H7 (cell line): ENCODE data around the gene EXOSC6. TPM values are rescaled to one million over a fixed set of nuclear protein-coding genes. Genes with fewer than 3 reads are reported as not detected.
"Not testable (repeated sequence)": the region's sequence is repeated elsewhere in the genome, so short reads cannot be mapped to it uniquely, and the experiment has no call there.

Experiments
- DNase-seq: peaks from one replicate; pipeline ENCODE4 v3.0.0; 2012
- H3K27me3 ChIP-seq: 2 replicates; pipeline ENCODE4 v1.6.0; 2011; ENCODE audit warnings: mild to moderate bottlenecking, low read length; ENCODE audit not compliant: control insufficient read depth, insufficient read depth
- H3K36me3 ChIP-seq: replicated peaks from 2 replicates; pipeline ENCODE4 v1.5.1; 2011; ENCODE audit warnings: low read length; ENCODE audit not compliant: control insufficient read depth, insufficient read depth
- H3K4me3 ChIP-seq: 2 replicates; pipeline ENCODE4 v1.5.1; 2011; ENCODE audit warnings: low read depth, mild to moderate bottlenecking, control low read depth, low read length, moderate library complexity; ENCODE audit not compliant: insufficient read depth
- total RNA-seq: library from RNA; depleted of rRNA; stranded (reverse); fragments of >200 nt; shearing (Covaris generic); gene quantifications from 2 replicates; pipeline ENCODE4 v1.2.3, GENCODE V29; 2014; rRNA removed

The EXOSC6 gene
- 17.6 and 18.4 TPM in 2 replicates for total RNA-seq

GRCh38 chr16:70251629-70252354, at the start of gene EXOSC6:
EXOSC6 (minus strand) TSS chr16:70251940; CDS start chr16:70251900, 40 bp downstream.
- peak; percentile 96 for DNase-seq
- Histone ChIP-seq H3K27me3 (no peaks in the 10 kb centered on the region), H3K36me3 (peaks cover 42% of the 10 kb centered on the region), H3K4me3 (peak within 1 kb of the TSS; percentile 75)

GRCh38 chr16:70301121-70301520, 49.4 kb upstream of the EXOSC6 start:
- no peak for DNase-seq
- Histone ChIP-seq H3K36me3 (no peaks in the 10 kb centered on the region; the same call in 1 of the 2 replicates), H3K27me3 (no peaks in the 10 kb centered on the region), H3K4me3 (no peak overlapping the region)

DNA sequence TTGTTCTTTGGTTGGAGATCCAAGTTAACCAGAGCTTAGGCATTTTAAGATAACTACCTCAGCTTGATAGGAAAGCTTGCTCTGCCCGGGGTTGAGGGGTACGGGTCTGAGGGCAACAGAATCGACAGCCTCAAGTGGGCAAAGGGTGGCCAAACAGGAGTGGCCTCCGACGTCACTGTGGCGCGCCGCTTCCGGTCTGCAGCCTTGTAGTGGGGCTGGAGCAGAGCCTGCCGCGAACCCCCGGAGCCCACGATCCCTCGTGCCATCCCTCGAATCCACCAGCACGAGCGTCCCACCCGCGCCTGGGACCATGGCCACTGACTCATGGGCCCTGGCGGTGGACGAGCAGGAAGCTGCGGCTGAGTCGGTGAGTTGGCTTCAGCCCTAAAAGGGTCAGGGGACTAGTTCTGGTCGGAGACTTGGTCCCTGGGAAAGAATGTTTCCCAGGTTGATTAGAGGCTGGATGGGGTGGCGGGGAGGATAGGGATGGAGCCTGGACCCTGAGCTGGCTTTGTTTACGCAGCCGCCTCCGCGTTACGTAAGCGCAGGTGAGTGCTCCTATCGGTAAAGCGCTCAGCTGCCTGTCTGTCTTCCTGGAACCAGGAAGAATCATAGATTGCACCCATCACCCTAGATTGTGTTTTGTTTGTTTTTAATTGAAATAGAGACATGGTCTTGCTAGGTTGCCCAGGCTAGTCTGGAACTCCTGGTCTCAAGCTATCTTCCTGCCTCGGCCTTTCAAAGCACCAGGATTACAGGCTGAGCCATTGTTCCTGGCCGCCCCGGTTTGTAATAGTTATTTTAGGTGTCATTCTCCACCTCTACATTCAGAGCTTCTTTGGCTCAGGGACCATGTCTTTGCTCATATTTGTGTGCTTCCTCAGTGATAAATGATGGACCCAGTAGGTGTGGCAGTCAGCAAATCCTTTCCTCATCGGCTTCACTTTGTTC, 47.5 kb upstream of the EXOSC6 start, which contains the start of gene DDX19B:
DDX19B (plus strand) TSS at position 199 of the 951 bp plus-strand sequence; CDS start at position 311, 112 bp downstream.
- peak; percentile 89 for DNase-seq

GRCh38 chr16:70295634-70296033, 43.9 kb upstream of the EXOSC6 start:
- Histone ChIP-seq H3K4me3 (no peak overlapping the region), H3K36me3 (no peaks in the 10 kb centered on the region), H3K27me3 (no peaks in the 10 kb centered on the region)
- DNase-seq = no peak

More for the DNA sequence above, 47.5 kb upstream of the EXOSC6 start, which contains the start of gene DDX19B:
- Histone ChIP-seq H3K27me3 (no peaks in the 10 kb centered on the region), H3K4me3 (peak within 1 kb of the TSS; percentile 91), H3K36me3 (no peaks in the 10 kb centered on the region; the same call in 1 of the 2 replicates)

- peak; percentile 46 for DNase-seq
- H3K27me3 ChIP-seq = no peaks in the 10 kb centered on the region
- H3K36me3 ChIP-seq = no peaks in the 10 kb centered on the region
- H3K4me3 ChIP-seq = no peak overlapping the region
Measured at GRCh38 chr16:70294385-70295025, 42.8 kb upstream of the EXOSC6 start.

DNA sequence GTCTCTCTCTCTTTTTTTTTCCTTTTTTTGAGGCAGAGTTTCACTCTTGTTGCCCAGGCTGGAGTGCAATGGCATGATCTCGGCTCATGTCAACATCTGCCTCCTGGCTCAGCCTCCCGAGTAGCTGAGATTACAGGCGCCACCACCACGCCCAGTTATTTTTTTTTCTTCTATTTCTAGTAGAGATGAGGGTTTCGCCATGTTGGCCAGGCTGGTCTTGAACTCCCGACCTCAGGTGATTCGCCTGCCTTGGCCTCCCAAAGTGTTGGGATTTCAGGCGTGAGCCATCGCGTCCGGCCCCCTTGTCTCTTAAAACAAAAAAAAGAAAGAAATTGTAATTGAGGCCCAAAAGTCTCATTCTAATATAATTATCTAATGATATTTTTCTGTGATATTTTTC, 40.4 kb upstream of the EXOSC6 start:
- not testable (repeated sequence) for H3K4me3 ChIP-seq

DNA sequence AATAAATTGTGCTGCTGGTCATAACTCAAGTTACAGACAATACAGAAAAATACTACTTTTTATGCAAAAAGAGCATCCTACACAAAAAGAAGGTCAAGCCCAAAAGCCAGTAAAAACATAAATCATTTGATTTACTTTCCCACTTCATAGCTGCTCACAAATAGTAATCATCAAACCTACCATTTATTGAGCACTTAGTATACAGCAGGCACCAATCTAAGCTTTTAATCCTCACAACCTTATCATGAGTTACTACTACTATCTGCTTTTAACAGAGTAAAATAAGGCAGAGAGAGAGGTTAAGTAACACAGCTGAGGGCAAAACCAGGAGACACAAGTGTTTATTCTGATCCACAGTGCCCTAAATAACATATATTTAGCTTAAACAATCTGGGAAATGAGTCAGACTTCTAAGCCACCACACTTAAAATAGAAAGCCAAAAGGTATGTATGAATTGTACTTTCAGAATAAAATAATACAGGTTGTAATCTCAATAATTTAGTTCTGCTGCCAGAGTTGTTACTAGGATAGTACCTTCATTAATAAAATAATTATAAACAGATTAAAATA, 39.3 kb upstream of the EXOSC6 start:
- Histone ChIP-seq H3K27me3 (no peaks in the 10 kb centered on the region), H3K36me3 (no peaks in the 10 kb centered on the region; the same call in none of the 2 replicates), H3K4me3 (no peak overlapping the region)
- no peak for DNase-seq

More for the DNA sequence above, 40.4 kb upstream of the EXOSC6 start:
- DNase-seq, H3K36me3 ChIP-seq, H3K27me3 ChIP-seq: not testable (repeated sequence)

GRCh38 chr16:70289229-70290094, 37.7 kb upstream of the EXOSC6 start, which contains the start of gene AARS1:
AARS1 (minus strand) TSS chr16:70289506; CDS start chr16:70282763, 6,743 bp downstream.
- DNase-seq = peak; percentile 99
- H3K27me3 ChIP-seq = no peaks in the 10 kb centered on the region
- H3K4me3 ChIP-seq = peak within 1 kb of the TSS; percentile 100
- peaks cover 7% of the 10 kb centered on the region for H3K36me3 ChIP-seq

DNA sequence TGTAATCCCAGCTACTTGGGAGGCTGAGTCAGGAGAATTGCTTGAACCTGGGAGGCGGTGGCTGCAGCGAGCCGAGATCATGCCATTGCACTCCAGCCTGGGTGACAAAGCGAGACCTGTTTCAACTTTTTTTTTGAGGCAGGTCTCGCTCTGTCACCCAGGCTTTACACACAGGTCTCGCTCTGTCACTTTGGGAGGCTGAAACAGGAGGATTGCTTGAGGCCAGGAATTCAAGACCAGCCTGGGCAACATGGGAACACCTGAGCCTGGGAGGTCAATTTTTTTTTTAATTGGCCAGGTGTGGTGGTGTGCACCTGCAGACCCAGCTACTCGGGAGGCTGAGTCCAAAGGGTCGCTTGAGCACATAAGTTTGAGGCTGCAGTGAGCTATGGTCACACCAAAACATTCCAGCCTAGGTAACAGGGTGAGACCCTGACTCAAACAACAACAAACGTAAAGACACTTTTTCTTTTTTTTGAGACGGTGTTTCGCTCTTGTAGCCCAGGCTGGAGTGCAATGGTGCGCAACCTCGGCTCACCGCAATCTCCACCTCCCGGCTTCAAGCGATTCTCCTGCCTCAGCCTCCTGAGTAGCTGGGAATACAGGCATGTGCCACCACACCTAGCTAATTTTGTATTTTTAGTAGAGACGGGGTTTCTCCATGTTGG, 35.7 kb upstream of the EXOSC6 start:
- Histone ChIP-seq H3K4me3 (peak overlapping the region; percentile 4; the same call in 1 of the 2 replicates), H3K36me3 (peaks cover 18% of the 10 kb centered on the region)
- not testable (repeated sequence) for DNase-seq, H3K27me3 ChIP-seq

GRCh38 chr16:70276392-70276791, 24.7 kb upstream of the EXOSC6 start:
- Histone ChIP-seq H3K36me3 (peaks cover 55% of the 10 kb centered on the region), H3K27me3 (no peaks in the 10 kb centered on the region), H3K4me3 (no peak overlapping the region)
- DNase-seq = no peak

GRCh38 chr16:70271696-70272095, 20.0 kb upstream of the EXOSC6 start:
- no peak for DNase-seq
- no peaks in the 10 kb centered on the region for H3K27me3 ChIP-seq

DNA sequence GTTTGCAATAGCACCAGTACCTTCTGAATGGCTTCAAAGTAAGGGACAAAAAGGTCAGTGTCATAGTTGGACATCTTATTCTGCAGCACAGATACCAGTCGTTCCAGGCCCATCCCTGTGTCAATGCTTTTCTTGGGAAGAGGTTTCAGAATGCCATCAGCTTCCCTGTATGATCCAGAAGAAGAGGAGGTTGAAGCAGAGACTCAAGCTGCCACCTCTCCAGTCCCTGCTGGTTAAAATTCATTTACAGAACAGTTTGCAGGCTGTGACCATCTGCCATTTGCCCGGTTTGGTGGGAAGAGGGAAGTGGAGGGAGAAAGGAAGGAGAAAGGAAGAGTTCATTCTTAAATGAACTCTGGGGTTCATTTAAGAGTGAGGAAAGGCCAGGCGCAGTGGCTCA, 18.4 kb upstream of the EXOSC6 start:
- no peak overlapping the region for H3K4me3 ChIP-seq
- H3K36me3 ChIP-seq = peaks cover 61% of the 10 kb centered on the region
- DNase-seq = no peak
- no peaks in the 10 kb centered on the region for H3K27me3 ChIP-seq

More at GRCh38 chr16:70271696-70272095, 20.0 kb upstream of the EXOSC6 start:
- H3K36me3 ChIP-seq = peaks cover 60% of the 10 kb centered on the region
- H3K4me3 ChIP-seq = no peak overlapping the region

DNA sequence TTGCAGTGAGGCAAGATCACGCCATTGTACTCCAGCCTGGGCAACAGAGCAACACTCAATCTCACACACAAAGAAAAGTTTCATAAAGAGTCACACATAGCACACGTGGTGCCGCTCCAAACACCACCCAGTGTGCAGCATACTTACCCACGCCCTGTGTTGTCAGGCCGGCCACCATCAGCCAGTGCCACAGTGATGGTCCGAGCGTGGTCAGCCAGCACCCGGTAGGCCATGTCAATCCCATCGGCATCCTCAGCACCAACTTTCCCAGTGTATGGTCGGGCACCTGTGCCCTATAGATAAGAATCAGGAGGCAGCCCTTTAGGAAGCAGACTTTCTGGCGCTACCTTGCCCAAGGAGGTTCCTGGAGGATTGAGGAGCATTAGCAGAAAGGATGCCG, 17.7 kb upstream of the EXOSC6 start:
- H3K4me3 ChIP-seq = no peak overlapping the region
- no peak for DNase-seq
- no peaks in the 10 kb centered on the region for H3K27me3 ChIP-seq
- H3K36me3 ChIP-seq = peaks cover 65% of the 10 kb centered on the region
